GM12875 (cell line): Measurements from ENCODE around the gene CACNA1C.

ENCODE experiments used
- H3K4me3 ChIP-seq: one replicate; pipeline ENCODE4 v1.5.1; 2011; ENCODE audit warnings: low read depth, low read length, control low read depth
- TF ChIP-seq, protein P1 (sequence below): IDR thresholded peaks from 2 replicates; pipeline ENCODE4 v1.5.1; 2011; ENCODE audit warnings: low read depth, mild to moderate bottlenecking, control low read depth, inconsistent platforms, low read length, moderate library complexity, borderline replicate concordance; ENCODE audit not compliant: insufficient read depth

Gene CACNA1C

DNA sequence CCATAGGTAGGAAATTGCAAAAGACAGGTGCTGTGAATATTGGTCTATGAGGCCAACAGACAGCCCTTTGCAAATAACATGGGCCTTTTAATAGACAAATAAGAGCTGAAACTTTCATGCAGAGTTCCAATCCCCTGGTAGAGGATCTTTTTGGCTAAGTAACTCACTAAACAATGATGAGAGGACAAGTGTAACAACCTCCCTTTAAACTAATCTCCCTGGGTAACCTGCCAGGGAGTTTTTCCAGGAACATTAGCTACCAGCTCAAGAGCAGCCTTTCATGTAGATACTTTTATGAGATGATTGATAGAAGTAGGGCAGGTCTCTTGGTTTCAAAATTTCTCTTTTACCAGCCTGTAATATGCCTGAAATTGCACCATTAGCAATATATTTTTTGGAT, 13.8 kb upstream of the CACNA1C start:
- TF ChIP-seq, protein P1, sequence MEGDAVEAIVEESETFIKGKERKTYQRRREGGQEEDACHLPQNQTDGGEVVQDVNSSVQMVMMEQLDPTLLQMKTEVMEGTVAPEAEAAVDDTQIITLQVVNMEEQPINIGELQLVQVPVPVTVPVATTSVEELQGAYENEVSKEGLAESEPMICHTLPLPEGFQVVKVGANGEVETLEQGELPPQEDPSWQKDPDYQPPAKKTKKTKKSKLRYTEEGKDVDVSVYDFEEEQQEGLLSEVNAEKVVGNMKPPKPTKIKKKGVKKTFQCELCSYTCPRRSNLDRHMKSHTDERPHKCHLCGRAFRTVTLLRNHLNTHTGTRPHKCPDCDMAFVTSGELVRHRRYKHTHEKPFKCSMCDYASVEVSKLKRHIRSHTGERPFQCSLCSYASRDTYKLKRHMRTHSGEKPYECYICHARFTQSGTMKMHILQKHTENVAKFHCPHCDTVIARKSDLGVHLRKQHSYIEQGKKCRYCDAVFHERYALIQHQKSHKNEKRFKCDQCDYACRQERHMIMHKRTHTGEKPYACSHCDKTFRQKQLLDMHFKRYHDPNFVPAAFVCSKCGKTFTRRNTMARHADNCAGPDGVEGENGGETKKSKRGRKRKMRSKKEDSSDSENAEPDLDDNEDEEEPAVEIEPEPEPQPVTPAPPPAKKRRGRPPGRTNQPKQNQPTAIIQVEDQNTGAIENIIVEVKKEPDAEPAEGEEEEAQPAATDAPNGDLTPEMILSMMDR, result no peak
- no peak overlapping the region for H3K4me3 ChIP-seq

DNA sequence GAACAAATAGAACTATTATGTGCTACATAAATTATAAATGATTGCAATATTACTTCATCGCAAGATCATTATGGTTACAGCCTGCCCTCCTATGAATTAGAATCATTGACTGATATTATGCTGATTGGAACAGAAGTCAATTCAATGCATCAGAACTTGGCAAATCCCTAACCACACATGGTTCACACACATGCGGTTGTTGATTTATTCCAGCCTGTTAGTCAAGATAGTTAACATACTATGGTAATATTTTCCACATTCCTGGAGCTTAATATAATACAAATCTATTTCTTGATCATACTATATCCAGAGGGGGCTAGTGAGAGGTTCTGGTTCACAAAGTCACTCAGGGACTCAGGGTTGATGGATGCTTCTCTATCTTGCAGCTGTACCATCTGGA, 9.7 kb upstream of the CACNA1C start:
- TF ChIP-seq, protein P1, result no peak
- no peak overlapping the region for H3K4me3 ChIP-seq

DNA sequence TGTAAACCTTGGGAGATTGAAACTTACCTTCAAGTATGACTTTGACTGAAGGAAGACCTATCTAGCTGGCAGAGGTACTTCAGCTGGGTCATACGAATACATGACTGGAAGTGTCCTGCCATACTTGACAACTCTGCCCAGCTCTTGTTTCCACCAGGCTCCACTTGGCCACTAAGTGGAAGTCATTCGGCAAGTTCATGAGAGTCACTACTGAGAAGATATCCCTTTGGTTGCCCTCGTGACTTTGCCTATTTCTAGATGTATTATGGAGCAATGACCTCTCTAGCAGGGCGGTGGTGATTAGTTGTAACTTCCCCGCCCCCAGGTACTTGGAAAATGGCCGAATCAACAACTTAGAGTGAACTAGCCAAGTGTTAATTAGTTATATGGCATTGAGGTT, 8.6 kb upstream of the CACNA1C start:
- no peak overlapping the region for H3K4me3 ChIP-seq
- TF ChIP-seq, protein P1, result no peak

DNA sequence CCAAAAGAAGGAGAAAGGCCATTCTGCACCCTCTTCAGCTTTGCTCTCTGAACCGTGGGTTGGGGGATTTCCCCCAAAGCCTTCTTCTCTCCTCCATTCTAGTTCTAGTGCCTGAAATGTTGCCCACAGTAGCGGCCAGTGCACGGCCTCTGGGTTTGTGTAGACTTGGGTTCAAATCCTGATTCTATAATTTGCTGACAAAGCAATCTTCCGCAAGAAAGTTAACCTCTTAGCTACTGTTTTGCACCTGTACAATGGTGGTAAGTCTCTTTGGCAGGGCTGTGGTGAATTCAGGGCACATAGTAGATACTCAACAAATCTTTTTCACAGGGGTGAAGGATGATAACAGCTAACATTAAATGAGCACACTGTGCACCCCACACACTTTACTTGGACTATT, 5.8 kb upstream of the CACNA1C start:
- TF ChIP-seq, protein P1, result no peak
- H3K4me3 ChIP-seq, result no peak overlapping the region

DNA sequence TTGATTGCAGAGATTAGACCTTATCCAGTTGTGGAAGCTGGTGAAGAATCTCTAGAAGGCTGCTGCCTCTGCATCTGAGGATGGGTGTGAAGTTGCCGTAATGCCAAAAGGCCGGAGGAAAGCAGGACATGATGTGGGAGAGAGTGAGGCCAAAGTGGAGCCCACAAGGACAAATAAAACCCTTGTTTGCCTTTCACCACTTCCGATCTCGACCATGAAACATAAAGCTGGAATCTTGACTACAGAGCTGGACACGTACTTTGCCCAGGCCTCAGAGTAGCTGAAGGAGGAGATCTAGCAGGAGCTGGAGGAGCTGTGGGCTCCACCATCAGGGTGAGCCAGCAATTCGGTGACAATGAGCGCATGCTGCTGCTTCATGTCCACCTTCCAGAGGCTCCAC, 5.0 kb upstream of the CACNA1C start:
- TF ChIP-seq, protein P1, result no peak
- no peak overlapping the region for H3K4me3 ChIP-seq

DNA sequence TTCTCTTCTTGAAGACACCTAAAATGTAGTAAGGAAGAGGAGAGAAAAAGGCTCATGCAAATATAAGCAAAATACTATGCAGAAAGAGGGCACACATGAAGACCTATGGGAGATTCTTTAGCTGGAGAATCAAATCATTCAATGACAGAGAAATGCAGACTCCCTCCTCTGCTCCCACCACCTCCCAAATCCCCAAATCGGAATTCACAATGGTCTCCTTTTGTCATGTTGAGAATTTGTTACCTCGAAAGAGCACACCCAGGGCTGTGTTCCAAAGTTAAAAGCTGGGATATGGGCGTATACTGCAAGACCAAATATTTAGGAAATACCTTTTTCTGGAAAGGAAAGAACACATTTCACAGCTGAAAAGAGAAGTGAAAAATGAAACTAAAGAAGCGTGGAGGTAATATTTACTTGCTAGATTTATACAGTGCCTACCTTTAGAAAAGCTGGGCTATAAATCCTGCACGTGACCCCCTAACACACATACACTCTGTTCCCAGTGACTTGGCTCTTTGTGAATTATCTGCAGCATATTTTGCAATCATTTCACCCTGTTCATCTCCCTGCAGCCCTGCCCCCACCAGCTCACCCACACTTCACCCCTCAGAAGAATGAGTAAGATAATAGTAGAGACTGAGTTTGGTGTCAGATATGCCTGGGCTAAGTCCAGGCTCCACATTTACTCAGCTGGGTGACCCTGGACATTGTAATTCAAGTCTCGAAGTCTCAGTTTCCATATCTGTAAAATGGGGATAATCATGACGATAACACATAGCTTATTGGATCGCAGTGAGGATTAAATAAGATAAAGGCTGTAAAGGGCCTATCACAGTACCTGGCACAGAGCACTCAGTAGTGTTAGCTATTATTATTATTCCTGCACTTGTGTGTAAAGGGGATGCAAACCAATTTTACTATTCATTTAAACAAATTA, 2.9 kb upstream of the CACNA1C start:
- H3K4me3 ChIP-seq, result no peak overlapping the region
- TF ChIP-seq, protein P1, result no peak

DNA sequence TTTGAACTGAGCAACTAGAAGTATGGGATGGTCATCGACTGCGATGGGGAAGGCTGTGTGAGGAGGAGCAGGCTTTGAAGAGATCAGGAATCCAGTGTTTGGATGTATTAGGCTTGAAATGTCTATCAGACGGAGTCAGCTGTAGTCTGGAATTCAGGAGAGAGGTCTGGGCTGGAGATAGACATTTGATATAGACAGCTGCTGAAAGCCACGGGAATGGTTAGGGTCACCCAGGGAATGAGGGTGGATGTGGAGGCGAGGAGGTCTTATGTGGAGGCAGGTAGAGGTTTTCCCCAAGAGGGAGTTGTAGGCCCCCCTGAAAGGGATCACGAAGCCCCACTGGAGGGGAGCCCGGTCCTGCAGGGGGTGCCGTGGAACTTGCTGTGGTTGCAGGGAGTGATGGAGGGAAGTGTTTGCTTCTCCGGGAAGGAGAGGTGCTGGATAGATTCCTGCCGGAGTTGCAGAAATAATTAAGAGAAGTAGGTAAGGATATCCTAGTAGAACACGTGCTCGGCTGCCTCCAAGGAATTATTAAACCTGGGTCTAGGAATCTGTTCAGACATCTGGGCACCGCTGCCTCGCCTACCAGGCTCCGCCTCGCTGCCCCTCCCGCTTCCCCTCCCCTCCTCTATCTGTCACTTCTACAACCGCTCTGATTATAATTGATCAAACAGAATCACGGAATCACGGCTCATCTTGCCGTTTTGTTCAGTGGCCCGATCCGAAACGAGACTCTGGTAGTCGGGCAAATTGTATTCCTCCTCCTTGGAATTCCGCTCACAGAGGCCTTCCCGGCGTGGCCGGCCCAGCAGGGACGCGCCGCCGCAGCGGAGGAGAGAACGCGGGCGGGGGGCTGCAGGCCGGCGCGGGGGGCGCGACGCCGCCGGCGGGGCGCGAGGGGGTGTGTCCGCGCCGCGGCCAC, 826 bp upstream of the CACNA1C start:
- TF ChIP-seq, protein P1, result no peak
- H3K4me3 ChIP-seq, result no peak overlapping the region
